Stimulated activated CD4-positive, alpha-beta T cell treated with anti-CD3 and anti-CD28 coated beads, Interleukin-1b, Interleukin-23, amount 100 ng/mL, for 4 hours (primary cell): ENCODE data around the gene ZNF808.
"Not testable (repeated sequence)": the region's sequence is repeated elsewhere in the genome, so short reads cannot be mapped to it uniquely, and the experiment has no call there.

Experiments
- DNase-seq, 2 donors: peaks; one replicate each; pipeline ENCODE4 v3.0.0-alpha.2; 2020; ENCODE audit warnings: low read depth in 2 of 2

Gene ZNF808

GRCh38 chr19:52527134-52527955, at the start of gene ZNF808:
Gene ZNF808, plus strand, starts transcription at chr19:52527668. Its CDS starts 15,617 bp downstream, at chr19:52543285.
- DNase-seq, result peak; percentile 97 to 99

GRCh38 chr19:52484111-52484743, 43.2 kb upstream of the ZNF808 start:
- DNase-seq, result not testable (repeated sequence)

GRCh38 chr19:52485064-52485463, 42.4 kb upstream of the ZNF808 start:
- DNase-seq, result not testable (repeated sequence)

DNA sequence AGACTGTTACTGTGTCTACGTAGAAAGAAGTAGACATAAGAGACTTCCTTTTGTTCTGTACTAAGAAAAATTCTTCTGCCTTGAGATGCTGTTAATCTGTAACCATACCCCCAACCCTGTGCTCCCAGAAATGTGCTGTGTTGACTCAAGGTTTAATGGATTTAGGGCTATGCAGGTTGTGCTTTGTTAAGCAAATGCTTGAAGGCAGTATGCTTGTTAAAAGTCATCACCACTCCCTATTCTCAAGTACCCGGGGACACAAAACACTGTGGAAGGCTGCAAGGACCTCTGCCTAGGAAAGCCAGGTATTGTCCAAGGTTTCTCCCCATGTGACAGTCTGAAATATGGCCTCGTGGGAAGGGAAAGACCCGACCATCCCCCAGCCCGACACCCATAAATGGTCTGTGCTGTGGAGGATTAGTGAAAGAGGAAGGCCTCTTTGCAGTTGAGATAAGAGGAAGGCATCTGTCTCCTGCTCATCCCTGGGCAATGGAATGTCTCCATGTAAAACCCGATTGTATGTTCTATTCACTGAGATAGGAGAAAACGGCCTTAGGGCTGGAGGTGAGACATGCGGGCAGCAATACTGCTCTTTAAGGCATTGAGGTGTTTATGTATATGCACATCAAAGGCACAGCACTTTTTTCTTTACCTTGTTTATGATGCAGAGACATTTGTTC, 41.8 kb upstream of the ZNF808 start:
- DNase-seq, result not testable (repeated sequence)

- no peak for DNase-seq
These were observed 35.1 kb upstream of the ZNF808 start for GRCh38 chr19:52492201-52492993.

- DNase-seq, result no peak
These were observed 34.4 kb upstream of the ZNF808 start for GRCh38 chr19:52492994-52493470.

DNA sequence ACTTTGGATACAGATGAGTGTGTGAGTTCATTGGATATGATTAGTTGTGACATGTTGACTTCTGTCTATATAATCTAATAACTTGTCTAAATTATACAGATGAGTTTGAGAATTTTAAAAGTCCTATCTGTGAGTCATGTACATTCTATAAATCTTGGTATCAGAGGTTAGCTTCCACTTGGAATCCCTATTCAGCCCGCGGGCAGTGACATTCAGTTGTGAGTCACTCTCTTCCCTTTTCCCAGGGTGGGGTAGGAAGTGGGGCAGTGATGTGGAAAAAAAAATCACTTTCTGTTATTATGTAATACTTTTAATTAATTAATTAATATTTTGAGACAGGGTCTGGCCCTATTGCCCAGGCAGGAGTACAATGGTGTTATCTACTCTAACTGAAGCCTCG, 33.0 kb upstream of the ZNF808 start:
- DNase-seq, result no peak

- no peak for DNase-seq
These were observed 28.9 kb upstream of the ZNF808 start for GRCh38 chr19:52498571-52498970.

GRCh38 chr19:52500474-52500873, 27.0 kb upstream of the ZNF808 start:
- DNase-seq, result not testable (repeated sequence)

- not testable (repeated sequence) for DNase-seq
These were observed 26.5 kb upstream of the ZNF808 start for GRCh38 chr19:52500991-52501390.

GRCh38 chr19:52507266-52507665, 20.2 kb upstream of the ZNF808 start:
- DNase-seq, result no peak

DNA sequence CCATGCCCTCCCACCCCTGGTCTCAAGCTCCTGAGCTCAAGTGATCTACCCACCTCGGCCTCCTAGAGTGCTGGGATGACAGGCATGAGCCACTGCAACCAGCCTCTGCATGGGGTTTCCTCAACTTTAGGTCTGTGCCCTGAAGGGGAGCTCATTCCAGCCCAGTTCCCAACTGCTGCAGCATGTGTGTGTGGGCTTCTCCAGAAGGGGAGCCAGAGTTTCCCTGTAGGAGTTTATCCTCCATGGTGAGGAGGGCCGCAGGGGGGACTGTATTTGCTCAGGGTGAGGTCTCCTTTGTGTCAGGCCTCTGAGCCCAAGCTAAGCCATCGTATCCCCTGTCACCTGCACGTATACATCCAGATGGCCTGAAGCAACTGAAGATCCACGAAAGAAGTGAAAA, 11.3 kb upstream of the ZNF808 start:
- no peak for DNase-seq

DNA sequence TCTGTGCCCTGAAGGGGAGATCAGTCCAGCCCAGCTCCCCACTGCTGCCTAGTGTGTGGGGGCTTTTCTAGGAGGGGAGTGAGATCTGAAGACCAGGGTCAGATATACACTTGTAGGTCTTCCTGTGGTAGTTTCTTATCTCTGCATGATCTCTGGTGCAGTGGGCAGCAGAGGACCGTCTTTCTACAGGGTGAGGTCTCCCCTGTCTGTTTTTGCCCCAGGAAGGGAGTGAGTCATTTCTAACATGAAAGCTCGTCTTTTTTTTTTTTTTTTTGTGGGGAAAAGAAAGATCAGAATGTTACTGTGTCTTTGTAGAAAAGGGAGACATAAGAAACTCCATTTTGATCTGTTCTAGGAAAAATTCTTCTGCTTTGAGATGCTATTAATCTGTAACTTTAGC, 8.8 kb upstream of the ZNF808 start:
- no peak for DNase-seq

GRCh38 chr19:52519175-52519574, 8.3 kb upstream of the ZNF808 start:
- not testable (repeated sequence) for DNase-seq

DNA sequence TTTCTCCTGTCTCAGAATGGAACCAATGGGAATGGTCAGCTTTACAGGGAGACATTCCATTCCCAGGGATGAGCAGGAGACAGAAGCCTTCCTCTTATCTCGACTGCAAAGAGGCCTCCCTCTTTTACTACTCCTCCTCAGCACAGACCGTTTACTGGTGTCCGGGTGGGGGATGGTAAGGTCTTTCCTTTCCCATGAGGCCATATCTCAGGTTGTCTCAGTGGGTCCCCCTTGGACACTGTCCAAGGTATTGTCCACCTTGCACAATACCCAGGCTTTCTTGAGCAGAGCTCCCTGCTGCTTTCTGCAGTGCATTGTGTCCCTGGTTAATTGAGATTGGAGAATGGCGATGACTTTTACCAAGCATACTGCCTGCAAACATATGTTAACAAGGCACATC, 7.5 kb upstream of the ZNF808 start:
- DNase-seq, result no peak

DNA sequence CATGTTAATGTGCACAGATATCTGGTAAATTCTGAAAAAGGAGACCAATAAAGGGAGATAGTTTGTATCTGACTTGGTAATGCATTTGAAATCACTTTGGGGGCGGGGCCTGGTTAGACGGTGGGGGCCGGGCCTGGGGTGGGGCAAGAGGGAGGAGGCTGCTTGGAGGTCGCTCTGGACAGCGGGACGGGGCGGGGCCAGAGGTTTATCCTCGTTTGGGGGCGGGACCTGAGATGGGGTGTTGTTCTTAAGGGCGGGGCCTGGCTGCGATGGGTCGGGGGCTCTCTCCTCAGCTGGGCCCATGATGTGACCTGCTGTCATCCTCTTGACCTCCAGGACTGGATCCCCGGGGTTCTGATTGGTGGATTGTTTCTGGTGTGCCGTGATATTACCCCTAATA, 4.9 kb upstream of the ZNF808 start:
- DNase-seq, result no peak

DNA sequence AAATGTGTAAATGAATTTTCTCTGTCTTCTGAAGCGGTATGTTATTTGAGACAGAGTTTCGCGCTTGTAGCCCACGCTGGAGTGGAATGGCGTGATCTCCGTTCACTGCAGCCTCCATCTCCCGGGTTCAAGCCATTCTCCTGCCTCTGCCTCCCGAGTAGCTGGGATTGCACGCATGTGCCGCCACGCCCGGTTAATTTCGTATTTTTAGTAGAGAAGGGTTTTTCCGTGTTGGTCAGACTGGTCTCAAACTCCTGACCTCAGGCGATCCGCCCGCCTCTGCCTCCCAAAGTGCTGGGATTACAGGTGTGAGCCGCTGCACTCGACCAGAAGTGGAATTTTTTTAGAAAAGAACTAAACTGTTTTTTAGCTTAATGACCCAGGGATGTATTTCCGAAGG, 3.4 kb upstream of the ZNF808 start:
- DNase-seq, result no peak

- no peak for DNase-seq
These were observed 486 bp downstream of the ZNF808 start for GRCh38 chr19:52527956-52528351.

DNA sequence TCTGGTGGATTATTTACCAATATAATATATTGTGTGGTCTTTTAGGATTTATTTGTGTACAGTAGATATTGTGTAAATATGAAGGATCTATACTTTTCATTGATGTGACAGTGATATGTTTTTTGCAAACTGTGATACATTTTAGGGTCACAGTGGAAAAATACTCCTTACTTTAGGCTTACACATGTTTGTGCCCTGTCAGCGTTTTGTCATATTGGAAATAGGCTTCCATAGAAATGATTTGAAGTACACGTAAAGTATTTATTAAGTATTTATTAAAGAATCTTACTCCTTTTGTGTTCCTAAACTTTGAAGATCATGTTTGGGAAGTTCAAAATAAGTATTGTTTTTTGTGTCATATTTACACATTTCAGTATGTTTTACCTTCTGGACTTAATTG, 5.0 kb downstream of the ZNF808 start:
- DNase-seq, result no peak

DNA sequence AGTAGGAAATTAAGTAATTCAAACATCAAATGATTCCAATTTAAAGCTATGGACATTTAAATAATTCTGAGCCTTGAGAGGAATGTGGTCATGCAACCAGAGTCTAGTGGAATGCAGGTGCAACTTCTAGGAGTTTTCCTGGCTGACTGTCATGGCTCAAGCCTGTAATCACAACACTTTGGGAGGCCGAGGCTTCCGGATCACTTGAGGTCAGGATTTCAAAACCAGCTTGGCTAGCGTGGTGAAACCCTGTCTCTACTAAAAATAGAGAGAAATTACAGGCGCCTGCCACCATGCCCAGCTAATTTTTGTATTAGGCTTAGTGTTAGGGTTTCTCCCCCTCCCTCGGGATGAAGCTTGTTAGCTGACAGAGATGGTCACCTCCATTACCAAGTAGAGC, 6.4 kb downstream of the ZNF808 start:
- no peak for DNase-seq

DNA sequence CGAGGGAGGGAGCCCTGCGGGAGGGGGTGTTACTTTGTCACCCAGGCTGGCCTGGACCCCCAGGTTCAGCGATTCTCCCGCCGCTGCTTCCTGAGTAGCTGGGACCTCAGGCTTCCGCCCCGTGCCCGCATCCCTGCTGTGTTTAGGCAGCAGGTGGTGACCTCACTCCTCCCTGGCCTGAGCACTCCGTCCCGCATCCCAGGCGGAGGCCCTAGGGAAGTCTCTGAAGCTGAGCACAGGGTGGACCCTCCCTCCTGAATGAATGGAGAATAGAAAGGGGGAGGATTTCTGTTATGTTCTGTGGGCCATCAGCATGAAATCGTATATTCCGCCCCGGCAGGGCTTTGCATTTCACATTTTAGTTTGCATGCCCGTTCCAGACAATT, 7.9 kb downstream of the ZNF808 start:
- DNase-seq, result not testable (repeated sequence)
